T-helper 2 cell treated with Interferon-gamma antibody and Interleukin-4, amounts not matched to agents 100 ng/mL and 5 ng/mL, for 36 hours (primary cell): ENCODE results near the gene MYOG. TPM values are rescaled to one million over a fixed set of nuclear protein-coding genes. Genes with fewer than 3 reads are reported as not detected.

ENCODE experiments used
- intact Hi-C: fragments of 100-400 bp; cut with micrococcal nuclease; formaldehyde crosslinking; loops from one replicate; pipeline ENCODE4 v1.15.1; 2023
- total RNA-seq: library from RNA; stranded (reverse); gene quantifications from 2 replicates; pipeline ENCODE4 v1.2.3, GENCODE V29; 2022

The MYOG gene
- total RNA-seq, 1 donor from 2014 or later = not detected

DNA sequence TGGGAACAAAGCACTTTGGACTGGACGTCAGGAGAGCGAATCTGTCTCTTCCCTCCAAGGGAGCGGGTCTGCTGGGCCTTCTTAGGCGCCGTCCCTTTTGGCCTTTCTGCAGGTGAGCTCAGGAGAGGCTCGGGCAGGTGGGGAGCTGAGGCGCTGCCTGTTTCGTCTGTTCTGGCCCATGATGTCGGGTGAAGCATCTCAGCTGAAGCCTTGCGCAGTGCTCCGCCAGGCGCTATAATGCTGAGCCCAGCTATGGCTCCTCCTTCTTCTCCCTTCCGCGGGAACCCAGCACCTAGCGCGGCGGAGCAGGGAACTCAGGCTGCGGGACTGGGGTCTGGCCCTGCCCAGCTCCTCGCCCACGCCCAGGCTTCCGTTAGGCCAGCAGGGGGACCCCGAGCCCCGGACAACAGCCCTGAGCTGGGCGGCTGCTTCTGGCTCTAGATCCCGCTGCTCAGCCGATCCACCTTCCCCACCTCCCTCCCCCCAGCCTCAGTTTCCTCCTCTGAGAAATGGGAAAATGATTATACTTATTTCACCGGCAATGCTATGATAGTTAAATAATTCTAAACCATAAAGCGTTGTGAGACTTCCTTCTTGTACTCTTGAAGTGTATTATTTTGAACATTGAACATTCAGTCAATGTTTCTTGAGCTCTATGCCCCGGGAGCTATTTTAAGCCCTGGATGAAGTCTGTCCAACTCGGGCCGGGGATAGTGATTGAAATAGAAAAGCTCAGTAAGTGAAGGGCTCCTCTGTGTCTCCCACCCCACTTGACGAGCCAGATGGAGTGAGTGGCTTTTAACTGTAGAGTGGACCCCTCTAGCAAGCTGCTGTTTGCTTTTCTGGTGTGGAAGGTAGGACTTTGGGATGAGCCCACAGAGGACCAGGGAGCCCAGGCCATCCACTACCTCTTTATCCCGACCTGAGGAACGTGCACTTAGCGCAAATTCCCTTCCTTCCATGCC is 32.1 kb upstream of the MYOG start:
- intact Hi-C loops = loop anchor here (5.0 kb wide), 1 partner anchor 99 kb away; no protein-coding TSS in a partner anchor

DNA sequence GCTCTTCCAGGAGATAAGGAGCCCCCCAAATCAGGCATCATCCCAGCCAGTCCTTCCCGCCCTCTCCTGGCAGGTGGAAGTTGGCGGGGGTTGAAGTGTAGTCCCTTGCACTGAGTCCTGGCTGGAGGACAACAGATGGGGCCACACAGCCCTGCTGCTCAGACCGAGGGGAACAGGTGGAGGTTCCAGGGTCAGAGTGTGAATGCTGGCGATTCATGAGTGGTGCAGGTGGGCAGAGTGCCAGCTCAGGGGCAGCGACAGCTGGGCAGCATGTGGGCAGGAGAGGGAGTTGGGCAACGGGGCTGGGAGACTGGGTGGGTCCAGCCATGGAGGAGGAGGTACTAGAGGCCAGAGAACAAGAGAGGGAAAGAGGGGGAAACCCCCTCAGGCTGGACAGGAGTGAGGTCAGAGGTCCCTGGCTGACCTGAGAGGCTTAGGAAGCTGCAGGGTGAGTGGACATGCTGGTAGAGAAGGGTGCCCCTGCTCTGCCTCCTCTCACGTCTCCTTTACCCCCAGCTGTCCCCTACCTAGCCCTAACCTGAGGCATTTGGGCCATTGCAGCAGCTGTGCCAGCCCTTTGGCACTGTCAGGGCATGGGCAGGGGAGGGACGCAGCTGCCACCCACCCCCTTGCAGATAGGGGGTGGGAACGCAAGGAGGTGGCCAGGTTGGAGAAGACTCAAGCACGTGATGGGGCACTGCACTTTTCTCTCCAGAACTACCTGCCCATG is 30.4 kb upstream of the MYOG start:
- intact Hi-C loops = loop anchor here (5.0 kb wide), 1 partner anchor 101 kb away; no protein-coding TSS in a partner anchor

DNA sequence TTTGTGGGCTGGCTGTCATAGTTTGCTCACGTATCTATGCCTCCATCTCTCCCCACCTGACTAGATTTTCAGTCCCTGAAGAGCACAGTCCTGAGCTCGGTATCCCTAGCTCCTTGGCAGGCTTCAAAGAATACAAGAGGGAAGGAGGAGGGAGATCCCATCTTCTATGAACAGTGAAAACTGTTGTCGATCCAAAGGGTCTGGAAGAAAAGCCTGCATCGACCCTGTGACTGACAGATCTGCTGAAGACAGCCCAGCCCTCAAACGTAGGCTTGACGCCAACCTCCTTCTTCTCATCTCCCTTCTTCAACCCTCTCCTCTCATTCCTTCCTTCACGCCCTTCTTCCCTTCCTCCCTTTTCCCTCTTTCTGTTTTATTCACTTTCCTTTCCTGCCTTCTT is 28.4 kb upstream of the MYOG start:
- intact Hi-C loops = no loop called here

DNA sequence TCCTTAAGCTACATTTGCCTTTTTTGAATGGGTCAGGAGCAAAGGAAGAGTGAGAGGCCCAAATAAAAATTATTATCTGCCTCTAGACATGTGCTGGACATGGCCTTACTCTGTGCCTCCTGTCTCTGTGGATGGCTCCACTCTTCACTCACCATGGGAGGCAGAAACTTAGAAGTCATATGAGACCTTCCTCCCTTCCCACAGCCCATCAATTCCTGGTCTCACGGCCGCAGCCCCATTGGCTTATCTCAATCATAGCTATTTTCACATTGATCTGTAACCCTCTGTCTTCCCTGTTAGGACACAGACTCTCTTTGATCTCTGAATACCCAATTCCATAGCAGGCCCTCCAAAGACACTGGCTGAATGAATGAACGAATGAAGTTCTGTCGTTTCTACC is 27.5 kb upstream of the MYOG start:
- intact Hi-C loops = no loop called here

DNA sequence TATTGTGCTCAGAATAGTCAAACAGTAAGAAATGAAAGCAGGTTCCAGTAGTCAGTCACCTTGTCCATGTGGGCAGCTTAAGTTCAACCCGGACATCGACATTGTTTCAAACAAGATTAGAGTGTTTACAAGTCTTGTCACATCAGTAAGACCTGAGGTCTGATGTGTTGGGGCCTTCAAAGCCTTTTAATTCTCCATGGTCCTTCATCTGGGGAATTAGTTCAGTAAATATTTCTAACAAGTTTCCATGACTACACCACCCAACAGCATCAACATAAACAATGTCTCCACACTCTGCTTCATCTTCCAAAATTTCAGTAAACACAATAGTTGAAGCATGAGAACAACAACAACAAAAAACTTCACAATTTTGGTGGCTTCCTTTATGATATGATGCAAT is 26.7 kb upstream of the MYOG start:
- intact Hi-C loops = no loop called here

GRCh38 chr1:203104789-203105390 is 19.1 kb upstream of the MYOG start:
- intact Hi-C loops = no loop called here

GRCh38 chr1:203103829-203104495 is 18.1 kb upstream of the MYOG start:
- intact Hi-C loops = no loop called here

DNA sequence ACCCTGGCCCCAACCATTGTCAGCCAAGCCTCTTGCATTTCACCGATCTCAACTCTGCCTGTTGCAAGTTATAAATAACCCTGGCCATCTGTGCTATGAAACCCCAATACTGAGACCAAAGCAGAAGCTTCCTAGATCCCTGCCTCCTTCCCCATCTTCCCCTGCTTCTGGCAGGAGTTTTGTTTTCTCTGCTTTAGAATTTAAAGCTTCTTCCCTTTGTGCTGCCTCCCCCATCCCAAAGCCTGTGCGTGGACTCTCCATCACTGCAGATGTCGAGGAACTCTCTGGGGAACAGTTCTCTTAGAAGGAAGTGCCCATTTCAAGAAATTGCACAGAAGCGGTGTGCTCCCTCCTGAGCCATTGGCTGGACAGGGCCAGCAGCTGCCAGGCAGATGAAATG is 17.4 kb upstream of the MYOG start:
- intact Hi-C loops = no loop called here

- intact Hi-C loops = no loop called here
Observed at GRCh38 chr1:203101813-203102634, 16.2 kb upstream of the MYOG start.

GRCh38 chr1:203100516-203100869 is 14.7 kb upstream of the MYOG start:
- intact Hi-C loops = no loop called here

DNA sequence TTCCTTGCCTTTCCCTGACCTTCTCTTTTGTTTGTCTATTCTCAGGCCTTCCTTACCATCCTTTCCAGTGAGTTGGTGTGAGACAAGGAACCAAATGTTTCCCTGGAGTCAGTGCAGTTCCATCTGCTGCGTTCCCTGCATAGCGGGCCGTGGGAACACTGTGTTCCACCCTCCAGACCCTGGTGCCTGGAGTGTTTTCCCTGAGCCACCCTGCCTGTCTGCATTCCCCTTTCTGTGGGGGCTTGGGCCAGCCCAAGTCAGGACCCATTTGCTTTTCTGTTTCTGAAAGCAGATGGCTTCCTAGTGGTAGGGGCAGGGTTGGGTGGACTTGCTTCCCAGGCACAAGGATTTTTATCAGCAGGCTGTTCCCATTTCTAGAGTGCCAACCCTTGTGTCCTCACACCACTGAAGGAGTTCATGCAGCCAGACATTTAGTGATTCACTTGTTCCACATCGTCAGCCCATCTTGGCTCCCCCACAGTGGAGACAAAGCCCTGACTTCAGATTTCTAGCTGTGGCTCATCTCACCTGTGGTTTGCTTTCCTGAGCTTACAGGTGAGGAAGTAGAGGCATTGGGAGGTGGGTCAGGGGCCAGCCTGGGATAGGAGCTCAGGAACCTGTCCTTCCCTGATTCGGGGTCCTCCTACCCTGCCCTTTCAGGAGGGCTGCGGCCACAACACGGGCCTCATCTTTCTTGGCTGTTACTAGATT is 14.1 kb upstream of the MYOG start:
- intact Hi-C loops = no loop called here

- intact Hi-C loops = no loop called here
Observed at GRCh38 chr1:203098914-203099520, 13.2 kb upstream of the MYOG start.

DNA sequence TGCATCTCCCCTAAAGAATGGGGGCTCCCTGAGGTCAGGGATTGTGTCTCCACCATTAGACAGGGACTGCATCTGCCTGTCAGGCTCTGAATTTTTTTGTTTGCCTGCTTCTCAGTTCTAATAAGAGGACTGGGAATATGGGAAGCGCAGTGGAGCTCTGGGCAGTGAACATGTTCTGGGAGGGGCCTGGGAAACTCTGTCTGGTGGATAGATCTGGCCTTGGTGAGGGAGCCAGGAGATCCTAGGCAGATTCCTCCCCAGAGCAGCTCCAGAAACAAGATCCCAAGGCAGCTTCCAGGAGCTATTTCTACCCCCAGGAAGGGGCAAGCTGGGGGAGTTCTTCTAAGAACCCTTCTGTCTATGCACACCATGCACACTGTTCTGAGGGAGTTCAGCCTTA is 12.6 kb upstream of the MYOG start:
- intact Hi-C loops = no loop called here

GRCh38 chr1:203097001-203097400 is 11.2 kb upstream of the MYOG start:
- intact Hi-C loops = no loop called here

DNA sequence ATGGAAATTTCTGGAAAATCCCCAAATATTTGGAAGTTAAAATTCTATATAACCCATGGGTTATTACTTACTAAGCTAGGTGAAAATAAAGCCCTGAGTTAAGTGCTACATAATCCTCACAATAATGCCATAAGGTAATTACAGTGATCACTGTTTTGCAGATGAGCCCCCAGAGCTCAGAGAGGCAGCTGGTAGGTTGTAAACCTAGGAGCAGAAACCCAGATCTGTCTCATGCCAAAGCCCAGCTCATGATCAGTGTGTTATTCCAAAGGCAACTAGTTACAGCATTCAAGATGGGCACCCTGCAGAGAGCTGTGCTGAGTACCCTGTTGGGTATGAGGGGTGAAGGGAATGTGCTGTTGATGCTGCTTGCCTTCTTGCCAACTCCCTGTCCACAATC is 10.8 kb upstream of the MYOG start:
- intact Hi-C loops = no loop called here

- intact Hi-C loops = no loop called here
Observed at GRCh38 chr1:203095061-203095690, 9.4 kb upstream of the MYOG start.

- intact Hi-C loops = no loop called here
Observed at GRCh38 chr1:203093754-203094410, 8.1 kb upstream of the MYOG start.

GRCh38 chr1:203091761-203092330 is 6.0 kb upstream of the MYOG start:
- intact Hi-C loops = no loop called here
